ENCODE data around the gene BTBD3.

Gene BTBD3

GRCh38 chr20:11917663-11918062, at the start of gene BTBD3:
BTBD3 (plus strand) TSS chr20:11917893; CDS start chr20:11918276, 383 bp downstream.
- DNase-seq = peak; percentile 42

GRCh38 chr20:11869641-11870040, 48.1 kb upstream of the BTBD3 start:
- no peak for DNase-seq

GRCh38 chr20:11870411-11870810, 47.3 kb upstream of the BTBD3 start:
- no peak for DNase-seq

GRCh38 chr20:11876555-11876954, 41.1 kb upstream of the BTBD3 start:
- no peak for DNase-seq

GRCh38 chr20:11880680-11881079, 37.0 kb upstream of the BTBD3 start:
- no peak for DNase-seq

GRCh38 chr20:11881449-11881848, 36.2 kb upstream of the BTBD3 start:
- DNase-seq = no peak

GRCh38 chr20:11882651-11883050, 35.0 kb upstream of the BTBD3 start:
- no peak for DNase-seq

- no peak for DNase-seq
Measured at GRCh38 chr20:11888648-11889047, 29.0 kb upstream of the BTBD3 start.

- DNase-seq = peak; percentile 94
Measured at GRCh38 chr20:11890331-11891076, 27.2 kb upstream of the BTBD3 start.

- DNase-seq = peak; percentile 34
Measured at GRCh38 chr20:11891077-11891775, 26.5 kb upstream of the BTBD3 start.

- peak; percentile 82 for DNase-seq
Measured at GRCh38 chr20:11891776-11892545, 25.7 kb upstream of the BTBD3 start.

- no peak for DNase-seq
Measured at GRCh38 chr20:11894062-11894461, 23.6 kb upstream of the BTBD3 start.

GRCh38 chr20:11895861-11896387, 21.8 kb upstream of the BTBD3 start:
- DNase-seq = no peak

- no peak for DNase-seq
Measured at GRCh38 chr20:11901127-11901526, 16.6 kb upstream of the BTBD3 start.

GRCh38 chr20:11902285-11902697, 15.4 kb upstream of the BTBD3 start:
- DNase-seq = no peak

GRCh38 chr20:11905460-11906179, 12.1 kb upstream of the BTBD3 start:
- DNase-seq = no peak

- DNase-seq = no peak
Measured at GRCh38 chr20:11906626-11907480, 10.8 kb upstream of the BTBD3 start.

GRCh38 chr20:11907621-11908020, 10.1 kb upstream of the BTBD3 start:
- DNase-seq = no peak

GRCh38 chr20:11912013-11912658, 5.6 kb upstream of the BTBD3 start:
- peak; percentile 35 for DNase-seq

- DNase-seq = no peak
Measured at GRCh38 chr20:11912659-11913415, 4.9 kb upstream of the BTBD3 start.

Data from NCI-H1436 (cell line).